C4-2B (cell line): ENCODE results near the gene CENPE.

Experiments
- CTCF ChIP-seq: fragments of 450-650 bp; conservative IDR thresholded peaks from 2 replicates; pipeline ENCODE4 v1.5.1; 2017; ENCODE audit warnings: mild to moderate bottlenecking
- ZFX ChIP-seq: fragments of 450-650 bp; IDR thresholded peaks from 2 replicates; pipeline ENCODE4 v1.6.1; 2017

GRCh38 chr4:103162176-103162575 lies 36.0 kb downstream of the CENPE start:
- TF ChIP-seq CTCF (no peak), ZFX (no peak)
